Right ventricle myocardium inferior (tissue), 1 donor: ENCODE data around the gene COL11A1. TPM values are rescaled to one million over a fixed set of nuclear protein-coding genes. Genes with fewer than 3 reads are reported as not detected.
"Not testable (repeated sequence)": the region's sequence is repeated elsewhere in the genome, so short reads cannot be mapped to it uniquely, and the experiment has no call there.

ENCODE experiments used
- ATAC-seq: fragments of 200-7000 bp; cut with Tn5 transposase; one replicate; pipeline ENCODE4 v1.9.1; 2020; ENCODE audit warnings: mild to moderate bottlenecking, moderate library complexity
- DNase-seq: peaks from one replicate; pipeline ENCODE4 v3.0.0; 2021; ENCODE audit errors: missing footprints
- intact Hi-C: fragments of 100-400 bp; cut with DNase I; formaldehyde crosslinking; loops from one replicate; pipeline ENCODE4 v1.11.0; 2022
- total RNA-seq: library from RNA; stranded (reverse); fragmentation: NEBNext Ultra II Directional; extraction: Animal tissue kit (Norgen Biotek cat#: 25700); gene quantifications from one replicate; pipeline ENCODE4 v1.2.1, GENCODE V29; 2021
- donor health status: DM: no; HTN: yes; CAD: no; lungs with severe emphysema.

The COL11A1 gene
- total RNA-seq, 1 donor from 2014 or later = not detected

DNA sequence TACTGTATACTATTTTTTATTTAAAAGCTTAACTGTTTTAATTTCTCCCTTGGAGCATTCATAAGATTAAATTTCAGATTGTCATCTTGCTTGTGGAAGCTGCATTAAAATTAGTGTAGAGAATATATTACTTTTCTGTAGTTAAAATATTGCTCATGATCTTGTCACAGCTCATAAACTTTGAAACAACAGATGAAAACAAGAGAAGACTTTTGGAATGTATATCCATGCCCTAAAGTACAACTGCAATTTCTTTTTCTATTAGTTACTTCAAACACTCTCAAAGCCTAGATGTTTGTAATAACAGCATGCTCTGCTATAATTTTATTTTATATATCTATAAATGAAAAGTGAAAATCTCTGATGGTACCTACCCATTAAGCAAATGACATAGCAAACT, 155.9 kb downstream of the COL11A1 start:
- intact Hi-C loops = no loop called here
- no peak for DNase-seq
- ATAC-seq = no peak

DNA sequence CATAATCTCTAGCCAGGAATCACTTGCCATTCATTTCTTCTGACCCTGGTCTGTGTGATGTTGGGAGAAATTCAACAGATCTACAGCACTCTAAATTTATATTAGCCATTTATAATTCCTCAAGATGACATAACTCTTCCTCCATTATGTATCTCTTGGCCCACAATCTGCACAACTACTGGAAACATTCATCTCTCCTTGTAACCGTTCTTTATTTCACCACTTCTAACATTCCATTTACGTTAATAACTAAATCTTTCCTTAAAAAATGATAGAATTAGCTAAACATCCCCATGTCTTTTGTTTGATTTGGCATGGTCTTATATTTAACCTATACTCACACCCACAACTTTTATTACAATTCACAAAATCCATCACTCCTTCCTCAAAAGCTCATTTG, 166.0 kb downstream of the COL11A1 start:
- DNase-seq = no peak
- intact Hi-C loops = no loop called here
- no peak for ATAC-seq

DNA sequence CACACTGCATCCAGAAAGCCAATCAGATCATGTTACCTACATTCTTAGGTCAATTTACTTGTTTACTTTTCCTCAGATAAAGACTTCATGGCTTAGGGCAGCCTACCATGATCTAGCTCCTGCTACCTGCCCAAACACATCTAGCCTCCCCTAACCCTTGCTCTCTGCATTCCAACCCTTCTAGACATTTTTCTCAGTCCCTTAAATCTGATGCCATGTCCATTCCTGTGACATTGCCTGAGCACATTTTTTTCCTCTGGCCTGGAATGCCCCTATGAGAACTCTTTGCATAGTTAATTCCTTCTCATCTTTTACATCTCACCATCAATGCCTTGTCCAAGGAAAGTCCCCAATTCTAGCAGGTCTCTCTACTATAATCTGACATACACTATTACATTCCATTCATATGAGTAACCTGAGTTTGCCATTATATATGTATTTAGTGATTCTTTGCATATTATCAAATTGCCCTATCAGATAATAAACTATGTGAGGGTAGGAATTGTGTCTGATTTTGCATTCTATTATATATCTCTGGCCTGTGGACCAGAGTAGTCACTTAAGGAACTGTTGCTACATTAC, 166.9 kb downstream of the COL11A1 start:
- intact Hi-C loops = no loop called here
- ATAC-seq (no peak), DNase-seq (no peak)

DNA sequence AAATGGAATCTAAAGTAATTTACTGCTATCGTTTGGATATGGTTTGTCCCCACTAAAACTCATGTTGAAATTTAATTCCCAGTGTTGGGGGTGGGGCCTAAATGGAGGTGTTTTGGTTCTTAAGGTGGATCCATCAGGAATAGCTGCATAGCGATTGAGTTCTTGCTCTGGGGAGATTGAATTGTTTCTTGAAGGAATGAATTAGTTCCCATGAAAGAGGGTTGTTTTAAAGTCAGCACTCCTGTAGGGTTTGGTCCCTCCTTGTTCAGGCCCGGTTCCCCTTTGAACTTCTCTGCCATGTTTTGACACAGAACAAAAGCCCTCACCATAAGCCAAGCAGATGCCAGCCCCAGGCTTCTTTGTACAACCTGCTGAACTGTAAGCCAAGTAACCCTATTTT, 170.9 kb downstream of the COL11A1 start:
- intact Hi-C loops = no loop called here
- DNase-seq = no peak
- ATAC-seq = no peak

DNA sequence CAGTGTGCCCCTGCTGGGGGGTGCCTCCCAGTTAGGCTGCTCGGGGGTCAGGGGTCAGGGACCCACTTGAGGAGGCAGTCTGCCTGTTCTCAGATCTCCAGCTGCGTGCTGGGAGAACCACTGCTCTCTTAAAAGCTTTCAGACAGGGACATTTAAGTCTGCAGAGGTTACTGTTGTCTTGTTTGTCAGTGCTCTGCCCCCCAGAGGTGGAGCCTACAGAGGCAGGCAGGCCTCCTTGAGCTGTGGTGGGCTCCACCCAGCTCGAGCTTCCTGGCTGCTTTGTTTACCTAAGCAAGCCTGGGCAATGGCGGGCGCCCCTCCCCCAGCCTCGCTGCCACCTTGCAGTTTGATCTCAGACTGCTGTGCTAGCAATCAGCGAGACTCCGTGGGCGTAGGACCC, 175.0 kb downstream of the COL11A1 start:
- ATAC-seq, DNase-seq, intact Hi-C loops: not testable (repeated sequence)

DNA sequence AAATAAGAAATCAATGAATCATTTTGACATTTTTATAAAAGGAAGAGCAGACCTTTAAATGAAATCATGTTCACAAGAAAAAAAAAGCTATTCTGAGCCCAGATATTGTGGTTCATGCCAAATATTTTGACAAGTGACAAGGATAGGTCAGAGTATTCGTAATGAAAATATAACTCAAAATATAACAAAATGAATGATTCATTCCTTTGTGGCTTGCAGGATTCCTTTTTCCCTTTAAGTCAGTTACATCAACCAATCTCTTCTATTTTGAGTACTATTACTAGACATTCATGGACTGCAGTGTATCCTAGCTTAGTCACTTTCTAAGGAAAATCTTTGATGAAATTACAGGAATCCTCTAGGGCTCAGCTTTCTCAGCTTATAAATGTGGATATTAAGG, 188.7 kb downstream of the COL11A1 start:
- intact Hi-C loops = no loop called here
- DNase-seq (no peak), ATAC-seq (no peak)

DNA sequence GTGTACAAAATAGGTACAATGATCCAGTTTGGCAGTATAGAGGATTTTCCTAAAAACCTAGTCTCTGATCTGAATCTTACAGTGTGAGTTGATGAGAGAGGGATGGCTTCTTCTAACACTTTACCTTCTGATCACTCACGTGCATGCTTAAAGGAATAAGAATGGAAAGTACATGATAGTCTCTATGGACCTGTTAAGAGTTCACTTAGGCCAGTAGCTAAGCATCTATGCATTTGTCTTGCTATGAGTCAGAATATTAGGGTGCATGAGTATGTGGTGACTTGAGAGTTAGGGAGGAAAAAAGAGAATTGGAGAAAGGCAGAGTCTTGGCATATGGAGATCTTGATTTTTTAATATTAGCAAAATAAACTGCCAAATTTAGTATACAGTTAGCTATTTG, 206.3 kb downstream of the COL11A1 start:
- intact Hi-C loops = no loop called here
- DNase-seq = no peak
- ATAC-seq = no peak

DNA sequence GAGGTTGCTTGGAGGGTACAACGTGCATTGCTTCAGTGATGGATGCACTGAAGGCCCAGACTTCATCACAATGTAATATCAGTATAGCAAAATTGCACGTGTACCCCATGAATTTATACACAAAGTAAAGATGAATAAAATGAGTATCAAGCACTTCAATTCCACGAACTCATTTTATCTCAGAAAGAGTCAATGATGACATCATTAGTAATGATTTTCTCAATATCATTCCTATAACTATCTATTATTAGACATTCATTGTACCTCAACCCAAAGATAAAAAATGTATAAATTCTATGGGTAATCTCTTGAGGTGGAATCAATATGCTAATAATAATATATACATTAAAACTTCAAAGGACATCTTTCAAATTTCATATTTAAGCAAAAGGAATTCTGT, 208.4 kb downstream of the COL11A1 start:
- ATAC-seq (no peak), DNase-seq (no peak)
- intact Hi-C loops = no loop called here

DNA sequence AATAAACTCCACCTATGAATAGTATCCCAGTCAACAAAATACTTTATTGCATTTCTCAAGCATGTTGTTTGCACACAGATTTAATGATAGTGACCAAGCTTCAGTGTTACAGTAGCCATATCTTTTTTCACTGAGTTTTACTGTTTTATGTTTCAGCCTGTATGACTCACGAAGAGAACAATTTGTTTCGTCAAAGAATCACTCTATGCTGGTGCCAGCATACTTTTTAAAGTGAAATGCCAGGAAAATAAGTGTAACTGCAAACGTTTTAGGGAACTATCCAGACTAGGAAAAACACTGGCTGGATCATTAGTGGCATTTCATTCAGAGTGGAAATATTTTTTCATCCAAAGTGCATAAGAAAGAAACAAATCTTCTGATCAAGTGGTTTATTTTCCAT, 210.8 kb downstream of the COL11A1 start:
- no peak for DNase-seq
- ATAC-seq = no peak
- intact Hi-C loops = no loop called here

DNA sequence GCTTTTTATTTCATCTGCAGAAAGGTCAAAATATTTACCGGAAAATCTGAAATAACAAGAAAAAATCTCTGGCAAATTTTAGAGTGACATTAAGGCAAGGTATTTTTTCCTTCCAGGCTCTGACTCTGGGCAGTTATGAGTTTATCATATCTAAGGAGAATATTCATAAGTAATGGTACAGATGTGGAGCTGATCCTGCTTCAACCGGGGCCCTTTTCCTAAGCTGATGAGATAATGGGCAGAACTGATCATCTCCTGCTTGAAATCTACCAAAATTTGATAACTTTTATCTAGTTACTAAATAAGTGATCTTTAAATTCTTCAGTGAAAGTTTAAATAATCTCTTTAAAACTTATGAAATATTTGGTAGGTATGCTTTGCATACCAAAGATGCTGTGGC, 211.6 kb downstream of the COL11A1 start:
- ATAC-seq (no peak), DNase-seq (no peak)
- intact Hi-C loops = no loop called here

DNA sequence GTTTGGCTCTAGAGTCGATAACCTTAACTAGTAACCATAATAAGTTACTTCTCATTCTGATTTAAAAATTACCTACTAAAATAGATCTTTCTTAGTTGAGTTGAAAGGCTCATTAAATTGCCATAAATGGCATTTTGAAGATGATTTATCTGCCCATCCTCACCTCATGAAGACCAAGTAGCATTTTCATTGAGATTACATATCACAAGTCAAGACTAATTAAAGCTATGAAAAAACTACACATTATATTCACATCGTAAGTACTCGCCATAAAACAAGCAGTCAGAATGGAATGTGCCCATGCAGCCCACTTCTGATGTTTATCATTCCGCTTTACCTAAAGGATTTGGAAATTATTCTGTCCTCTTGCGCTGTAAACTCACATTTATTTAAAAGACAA, 212.0 kb downstream of the COL11A1 start:
- no peak for DNase-seq
- ATAC-seq = no peak
- intact Hi-C loops = no loop called here

DNA sequence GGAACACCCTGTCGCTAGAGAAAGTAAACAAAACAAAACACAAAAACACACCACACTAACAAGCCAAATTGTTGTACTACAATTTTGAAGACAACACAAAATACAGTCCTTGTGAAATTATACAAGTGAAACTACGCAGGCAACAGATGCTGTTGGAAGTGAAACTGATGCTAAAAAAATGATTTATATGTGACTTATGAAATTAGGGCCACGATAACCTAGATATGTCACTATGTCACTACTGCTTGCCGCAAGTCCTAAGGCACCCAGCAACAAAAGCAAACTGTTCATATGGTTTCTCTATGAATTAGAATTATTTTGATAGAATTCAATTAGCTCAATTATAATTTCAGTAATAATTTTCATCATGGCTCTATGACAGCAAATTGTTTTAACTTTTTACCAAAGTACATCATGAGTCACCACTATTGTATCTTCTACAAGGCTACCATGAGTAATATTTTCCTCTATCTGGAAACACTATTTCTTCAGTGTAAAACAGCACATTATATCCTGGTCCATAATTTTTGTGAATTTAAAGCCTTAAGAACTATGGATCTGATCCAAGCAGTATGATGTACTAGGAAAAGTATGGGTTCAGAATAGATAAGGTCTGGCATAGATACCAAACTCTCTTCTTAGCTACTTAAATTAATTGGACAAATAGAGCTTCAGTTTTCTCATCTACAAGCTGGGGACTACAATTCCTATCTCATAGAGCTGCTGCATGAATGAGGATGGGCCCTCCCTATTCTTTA, 216.3 kb downstream of the COL11A1 start:
- no peak for ATAC-seq

DNA sequence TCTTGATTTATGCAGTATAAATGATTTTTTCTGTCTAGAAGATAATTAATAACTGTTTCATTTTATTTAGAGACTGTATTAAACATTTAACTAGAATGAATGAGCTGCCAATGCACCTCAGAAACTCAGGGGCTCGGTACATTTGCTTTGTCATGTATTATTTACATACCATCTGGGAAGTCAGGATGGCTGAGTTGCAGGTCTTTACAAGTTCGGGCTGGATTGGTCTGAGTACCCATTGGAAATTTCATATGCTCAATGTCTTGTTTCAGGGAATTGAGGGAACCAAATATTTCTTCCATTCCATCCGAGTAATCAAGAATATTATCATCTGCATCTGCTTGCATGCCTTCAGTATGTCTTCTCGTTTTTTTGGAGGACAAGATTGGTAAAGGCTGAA, 221.7 kb downstream of the COL11A1 start:
- DNase-seq (no peak), ATAC-seq (no peak)
- intact Hi-C loops = no loop called here

More for the DNA sequence above, 216.3 kb downstream of the COL11A1 start:
- intact Hi-C loops = no loop called here
- DNase-seq = no peak

DNA sequence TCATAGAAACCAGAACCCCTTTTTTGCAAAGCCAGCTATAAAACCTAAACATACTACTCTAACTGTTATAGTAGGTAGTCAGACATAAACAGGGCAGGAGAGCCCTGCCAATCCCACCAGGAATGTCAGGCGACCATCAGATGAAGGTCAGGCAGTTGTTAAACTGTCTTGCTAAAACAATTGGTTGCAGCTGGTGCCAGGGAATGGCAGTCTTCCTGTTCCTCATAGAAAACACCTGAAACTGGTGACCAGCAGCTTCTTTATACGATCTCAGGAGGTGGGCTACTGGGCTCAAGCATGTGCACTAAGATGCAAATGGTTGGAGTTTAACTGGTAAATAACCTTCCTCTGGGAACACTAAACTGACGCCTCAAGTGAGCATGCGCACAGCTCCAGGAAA, 224.1 kb downstream of the COL11A1 start:
- ATAC-seq = no peak
- intact Hi-C loops = no loop called here
- no peak for DNase-seq

DNA sequence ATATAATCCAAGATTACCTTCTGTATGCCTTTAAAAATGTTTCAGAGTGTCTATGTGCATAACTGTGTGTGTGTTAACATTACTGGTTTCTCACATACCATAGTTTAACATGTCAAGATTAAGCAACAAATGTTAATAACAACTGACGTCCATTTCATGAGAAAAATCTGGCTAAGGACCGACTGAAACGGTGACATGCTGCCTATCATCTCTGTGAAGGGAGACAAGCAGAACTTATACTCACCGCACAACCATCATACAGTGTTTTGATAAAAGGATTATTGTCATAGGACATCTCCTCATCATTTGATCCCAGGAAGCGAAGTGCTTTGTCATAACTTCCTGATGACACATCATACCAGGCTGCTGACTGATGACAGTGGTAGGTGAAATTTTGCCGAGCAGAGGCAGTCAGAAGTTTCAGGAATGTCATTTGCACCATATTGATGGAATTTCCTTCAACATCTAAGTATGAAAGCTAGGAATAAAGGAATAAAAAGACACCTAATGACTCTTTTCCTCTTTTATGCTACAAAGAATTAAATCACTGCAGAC, 228.8 kb downstream of the COL11A1 start:
- intact Hi-C loops = no loop called here
- DNase-seq (no peak), ATAC-seq (no peak)

DNA sequence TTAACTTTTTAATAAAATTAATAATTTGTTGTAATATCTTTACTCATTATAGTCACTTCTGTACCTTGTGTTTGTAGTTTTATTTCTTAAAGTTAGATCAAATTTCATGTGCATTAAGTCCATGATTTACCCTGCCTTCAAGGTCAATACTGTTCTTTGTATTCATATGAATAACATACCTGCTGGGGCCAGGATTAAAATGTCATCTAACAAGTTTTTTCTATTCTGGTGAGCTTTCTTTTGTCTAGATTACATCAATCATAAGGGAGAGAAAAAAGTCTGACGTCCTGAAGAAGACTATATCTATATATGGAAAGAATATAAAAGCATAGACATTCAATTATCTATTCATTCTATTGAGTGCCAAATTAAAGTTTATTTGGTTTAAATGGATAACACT, 232.6 kb downstream of the COL11A1 start:
- ATAC-seq (no peak), DNase-seq (no peak)
- intact Hi-C loops = no loop called here

DNA sequence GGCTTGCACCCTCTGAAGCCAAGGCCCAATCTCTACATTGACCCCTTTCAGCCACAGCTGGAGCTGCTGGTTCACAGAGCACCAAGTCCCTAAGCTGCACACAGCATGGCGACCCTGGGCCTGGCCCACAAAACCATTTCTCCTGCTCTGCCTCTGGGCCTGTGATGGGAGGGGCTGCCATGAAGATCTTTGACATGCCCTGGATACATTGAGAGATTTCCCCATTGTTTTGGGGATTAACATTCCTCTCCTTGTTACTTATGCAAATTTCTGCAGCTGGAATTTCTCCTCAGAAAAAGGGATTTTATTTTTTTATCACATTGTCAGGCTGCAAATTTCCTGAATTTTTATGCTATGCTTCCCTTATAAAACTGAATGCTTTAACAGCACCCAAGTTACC, 235.8 kb downstream of the COL11A1 start:
- intact Hi-C loops = no loop called here
- DNase-seq (no peak), ATAC-seq (no peak)

DNA sequence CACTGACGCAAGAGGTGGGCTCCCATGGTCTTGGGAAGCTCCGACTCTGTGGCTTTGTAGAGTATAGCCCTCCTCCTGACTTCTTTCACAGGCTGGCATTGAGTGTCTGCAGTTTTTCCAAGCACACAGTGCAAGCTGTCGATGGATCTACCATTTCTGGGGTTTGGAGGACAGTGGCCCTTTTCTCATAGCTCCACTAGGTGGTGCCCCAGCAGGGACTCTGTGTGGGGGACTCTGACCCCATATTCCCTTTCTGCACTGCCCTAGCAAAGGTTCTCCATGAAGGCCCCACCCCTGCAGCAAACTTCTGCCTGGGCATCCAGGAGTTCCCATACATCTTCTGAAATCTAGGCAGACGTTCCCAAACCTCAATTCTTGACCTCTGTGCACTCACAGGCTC, 236.2 kb downstream of the COL11A1 start:
- DNase-seq = no peak
- no peak for ATAC-seq
- intact Hi-C loops = no loop called here

DNA sequence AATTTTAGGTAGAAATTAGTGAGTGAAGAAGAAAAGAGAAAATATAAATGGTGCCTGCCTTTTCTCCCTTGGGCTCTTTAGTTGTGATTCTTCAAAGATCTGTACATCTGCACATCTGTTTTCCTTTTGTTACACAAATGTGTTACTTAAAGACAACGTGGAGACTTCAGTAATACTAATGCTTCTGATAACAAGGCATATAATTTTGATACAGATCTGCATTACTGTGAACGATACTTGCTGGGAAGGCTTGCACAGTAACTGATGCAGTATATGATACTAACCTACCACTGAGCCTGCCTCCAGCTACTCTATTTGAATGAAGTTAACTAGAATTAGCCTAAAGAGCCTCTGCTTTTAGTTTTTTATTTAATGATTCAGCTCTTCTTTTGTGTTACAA, 244.6 kb downstream of the COL11A1 start:
- ATAC-seq (no peak), DNase-seq (no peak)
- intact Hi-C loops = no loop called here

DNA sequence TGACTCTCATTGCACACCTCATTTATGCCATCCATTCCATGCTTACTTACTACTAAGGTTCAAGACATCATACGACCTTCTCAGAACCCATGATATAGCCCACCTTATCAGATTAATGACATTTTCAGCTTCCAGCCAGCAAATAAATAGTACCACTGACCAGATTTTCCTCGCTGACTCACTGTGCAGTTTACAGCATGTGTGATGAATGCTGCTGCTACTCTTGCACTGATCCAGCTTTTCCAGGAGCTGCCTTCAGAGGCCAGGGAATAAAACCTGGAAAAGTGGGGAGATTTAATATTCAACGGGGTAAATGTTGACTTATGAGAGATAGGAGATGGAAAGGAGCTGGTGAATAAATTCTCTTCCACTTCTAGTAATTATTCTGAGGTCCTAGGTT, 247.1 kb downstream of the COL11A1 start:
- DNase-seq (no peak), ATAC-seq (no peak)
- intact Hi-C loops = no loop called here

DNA sequence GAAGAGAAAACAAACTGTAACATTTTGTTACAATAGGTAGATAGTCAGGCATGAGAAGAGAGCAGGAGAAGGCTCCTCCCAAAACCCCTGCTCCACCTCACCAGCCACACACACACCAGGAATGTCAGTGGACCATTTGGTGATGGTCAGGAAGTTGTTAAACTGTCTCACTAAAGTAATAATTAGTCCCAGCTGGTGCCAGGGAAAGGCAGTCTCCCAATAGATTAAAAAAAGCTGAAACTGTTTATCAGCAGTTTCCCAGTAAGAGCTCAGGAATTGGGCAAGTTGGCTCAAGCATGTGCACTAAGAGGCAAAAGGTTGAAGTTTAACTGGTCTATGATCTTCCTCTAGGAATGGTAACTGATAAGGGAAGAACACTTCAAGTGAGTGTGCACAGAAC, 249.6 kb downstream of the COL11A1 start:
- DNase-seq = no peak
- intact Hi-C loops = no loop called here
- ATAC-seq = no peak
